Peyer's patch (tissue), 4 donors: ENCODE results near the gene MYRFL.

ENCODE experiments used
- CTCF ChIP-seq, 6 experiments: fragments of 450-650 bp in 4 of 6; fragments of 200-600 bp in 2 of 6; sonication (generic) in 1 of 6; IDR thresholded peaks; one replicate each; pipeline ENCODE4 v1.5.1; 2017 to 2019; ENCODE audit warnings: antibody characterized with exemption in 6 of 6, mild to moderate bottlenecking in 3 of 6, moderate library complexity in 1 of 6
- POLR2A ChIP-seq, 2 donors: fragments of 450-650 bp; IDR thresholded peaks; one replicate each; pipeline ENCODE4 v1.5.1; 2017; ENCODE audit warnings: antibody characterized with exemption in 2 of 2, mild to moderate bottlenecking in 2 of 2, moderate library complexity in 2 of 2

DNA sequence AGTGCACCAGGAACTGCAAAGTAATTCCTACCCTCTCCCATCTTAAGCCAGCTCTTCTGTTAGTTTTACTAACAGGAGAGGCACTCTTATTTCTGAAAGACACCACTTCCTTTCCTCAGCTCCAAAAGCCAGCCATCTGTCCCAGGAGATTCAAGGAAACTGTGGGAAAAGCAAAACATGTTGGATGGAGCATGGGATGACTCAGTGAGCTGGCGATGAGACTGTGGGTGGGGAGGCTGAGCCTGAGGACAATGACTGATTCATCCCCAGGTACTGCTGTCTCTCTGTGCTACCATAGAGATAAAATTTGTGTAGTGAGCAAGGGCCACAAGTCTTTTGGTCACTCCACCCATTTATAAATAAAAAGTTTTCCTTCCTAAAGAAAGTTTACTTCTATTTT, 141.4 kb downstream of the MYRFL start:
- TF ChIP-seq CTCF (IDR thresholded peaks at IDR 0.05), result no peak
- TF ChIP-seq POLR2A (IDR thresholded peaks at IDR 0.05), result no peak
